GM23338 (cell line): ENCODE data around the gene MYLK3. TPM values are rescaled to one million over a fixed set of nuclear protein-coding genes. Genes with fewer than 3 reads are reported as not detected.
A peak's percentile ranks its signal among the peaks of the same experiment; 100 is the strongest.

ENCODE experiments used
- ATAC-seq: fragments of 200-7000 bp; cut with Tn5 transposase; 3 replicates; pipeline ENCODE4 v1.9.1; 2020
- DNase-seq: peaks from one replicate; pipeline ENCODE4 v3.0.0-alpha.2; 2015; ENCODE audit warnings: low spot score
- H2AFZ ChIP-seq: fragments of 200-600 bp; sonication (generic); 2 replicates; pipeline ENCODE4 v1.8.0; 2016; ENCODE audit warnings: antibody characterized with exemption, mild to moderate bottlenecking, moderate library complexity
- H3F3A ChIP-seq: fragments of 200-600 bp; sonication (generic); replicated peaks from 2 replicates; pipeline ENCODE4 v1.8.0; 2017; ENCODE audit warnings: antibody characterized with exemption, mixed run types, low read depth
- H3K27ac ChIP-seq: fragments of 200-600 bp; sonication (generic); 2 replicates; pipeline ENCODE4 v1.6.1; 2016; ENCODE audit warnings: low read depth
- H3K27me3 ChIP-seq: fragments of 200-600 bp; sonication (generic); 2 replicates; pipeline ENCODE4 v1.8.0; 2016; ENCODE audit warnings: mild to moderate bottlenecking, mixed run types, moderate library complexity; ENCODE audit not compliant: insufficient read depth
- H3K36me3 ChIP-seq: fragments of 200-600 bp; sonication (generic); 2 replicates; pipeline ENCODE4 v1.8.0; 2016; ENCODE audit warnings: mild to moderate bottlenecking; ENCODE audit not compliant: insufficient read depth
- H3K4me1 ChIP-seq: fragments of 200-600 bp; sonication (generic); 2 replicates; pipeline ENCODE4 v1.8.0; 2016; ENCODE audit warnings: mild to moderate bottlenecking, moderate library complexity; ENCODE audit not compliant: insufficient read depth
- H3K4me2 ChIP-seq: fragments of 200-600 bp; sonication (generic); 2 replicates; pipeline ENCODE4 v1.7.1; 2017; ENCODE audit warnings: mixed run types
- H3K4me3 ChIP-seq: fragments of 200-600 bp; sonication (generic); 2 replicates; pipeline ENCODE4 v1.6.1; 2016; ENCODE audit warnings: mixed run types
- H3K79me2 ChIP-seq: fragments of 200-600 bp; sonication (generic); replicated peaks from 2 replicates; pipeline ENCODE4 v1.8.0; 2017; ENCODE audit warnings: mild to moderate bottlenecking; ENCODE audit not compliant: insufficient read depth
- H3K9me2 ChIP-seq: fragments of 200-600 bp; sonication (generic); 2 replicates; pipeline ENCODE4 v1.8.0; 2017; ENCODE audit not compliant: insufficient read depth
- H4K20me1 ChIP-seq: fragments of 200-600 bp; sonication (generic); replicated peaks from 2 replicates; pipeline ENCODE4 v1.8.0; 2017; ENCODE audit warnings: mild to moderate bottlenecking; ENCODE audit not compliant: insufficient read depth
- H3K27ac Mint-ChIP-seq: 2 replicates; pipeline ENCODE4 v1.8.0; 2020; ENCODE audit warnings: inconsistent platforms, mild to moderate bottlenecking, moderate library complexity, mixed read lengths
- H3K27me3 Mint-ChIP-seq: 3 replicates; pipeline ENCODE4 v1.8.0; 2022; ENCODE audit warnings: low read depth, mild to moderate bottlenecking, moderate library complexity, mixed read lengths, inconsistent platforms; ENCODE audit not compliant: insufficient read depth, poor library complexity
- H3K36me3 Mint-ChIP-seq: 3 replicates; pipeline ENCODE4 v1.8.0; 2021; ENCODE audit warnings: low read depth, mild to moderate bottlenecking, inconsistent platforms, moderate library complexity, mixed read lengths
- H3K4me1 Mint-ChIP-seq: 3 replicates; pipeline ENCODE4 v1.8.0; 2020; ENCODE audit warnings: mild to moderate bottlenecking, inconsistent platforms, mixed read lengths
- H3K4me3 Mint-ChIP-seq: 3 replicates; pipeline ENCODE4 v1.8.0; 2021; ENCODE audit warnings: moderate library complexity, mild to moderate bottlenecking, inconsistent platforms, mixed read lengths
- H3K9me3 Mint-ChIP-seq: 3 replicates; pipeline ENCODE4 v1.8.0; 2020; ENCODE audit warnings: moderate library complexity, mild to moderate bottlenecking, inconsistent platforms, mixed read lengths
- CREB1 ChIP-seq: fragments of 250-450 bp; sonication (Bioruptor Pico); IDR thresholded peaks from 2 replicates; pipeline ENCODE4 v1.5.0; 2020; ENCODE audit warnings: low read depth, mild to moderate bottlenecking, moderate library complexity
- CTCF ChIP-seq, 2 experiments: fragments of 200-600 bp in 1 of 2; sonication (generic) in 1 of 2; conservative IDR thresholded peaks; 2 replicates each; pipeline versions ENCODE4 v1.5.1 to v1.6.1; 2016 to 2017; ENCODE audit warnings: antibody characterized with exemption in 2 of 2, low read depth in 2 of 2, mild to moderate bottlenecking in 2 of 2, moderate library complexity in 1 of 2
- ETS1 ChIP-seq: IDR thresholded peaks from 2 replicates; pipeline ENCODE4 v1.6.1; 2016; ENCODE audit warnings: antibody characterized with exemption
- EZH2 ChIP-seq: fragments of 200-600 bp; sonication (generic); IDR thresholded peaks from one replicate; pipeline ENCODE4 v1.8.0; 2017; ENCODE audit warnings: antibody characterized with exemption, mild to moderate bottlenecking, low read depth; ENCODE audit not compliant: unreplicated experiment
- EZH2phosphoT487 ChIP-seq: fragments of 200-600 bp; sonication (generic); IDR thresholded peaks from one replicate; pipeline ENCODE4 v1.8.1; 2018; ENCODE audit warnings: antibody characterized with exemption; ENCODE audit not compliant: unreplicated experiment
- JUNB ChIP-seq: IDR thresholded peaks from one replicate; pipeline ENCODE4 v1.6.1; 2016; ENCODE audit warnings: antibody characterized with exemption; ENCODE audit not compliant: unreplicated experiment
- NANOG ChIP-seq: IDR thresholded peaks from 2 replicates; pipeline ENCODE4 v1.6.1; 2016; ENCODE audit warnings: antibody characterized with exemption, borderline replicate concordance
- POLR2AphosphoS5 ChIP-seq: IDR thresholded peaks from 2 replicates; pipeline ENCODE4 v1.6.1; 2016; ENCODE audit warnings: antibody characterized with exemption, low read depth
- STAT1 ChIP-seq: IDR thresholded peaks from one replicate; pipeline ENCODE4 v1.6.1; 2016; ENCODE audit warnings: antibody characterized with exemption; ENCODE audit not compliant: unreplicated experiment
- ZNF114 ChIP-seq: fragments of 250-450 bp; sonication (Bioruptor Pico); IDR thresholded peaks from 2 replicates; pipeline ENCODE4 v1.5.0; 2020; ENCODE audit warnings: mild to moderate bottlenecking, moderate library complexity
- ZNF331 ChIP-seq: fragments of 250-450 bp; sonication (Bioruptor Pico); IDR thresholded peaks from 2 replicates; pipeline ENCODE4 v1.5.0; 2020; ENCODE audit warnings: low read depth, mild to moderate bottlenecking, moderate library complexity
- polyA plus RNA-seq: library from polyadenylated mRNA; unstranded; fragments of >200 nt; fragmentation: Nextera tagmentation; extraction: Ambion mirVana; gene quantifications from 2 replicates; pipeline ENCODE4 v1.2.1, GENCODE V29; 2016
- total RNA-seq: library from RNA; depleted of rRNA; stranded (reverse); fragments of >200 nt; shearing (Covaris generic); gene quantifications from 2 replicates; pipeline ENCODE4 v1.2.3, GENCODE V29; 2014
- TF ChIP-seq, protein P1 (sequence below): fragments of 250-450 bp; sonication (Bioruptor Pico); IDR thresholded peaks from 2 replicates; pipeline ENCODE4 v1.5.0; 2020; ENCODE audit warnings: mild to moderate bottlenecking, moderate library complexity
- TF ChIP-seq, protein P2 (sequence below): IDR thresholded peaks from one replicate; pipeline ENCODE4 v1.6.1; 2018; ENCODE audit warnings: antibody characterized with exemption; ENCODE audit not compliant: unreplicated experiment

MYLK3 gene
- total and polyA plus RNA-seq, 2 experiments from 2014 or later: 0.18 to 0.63 TPM

DNA sequence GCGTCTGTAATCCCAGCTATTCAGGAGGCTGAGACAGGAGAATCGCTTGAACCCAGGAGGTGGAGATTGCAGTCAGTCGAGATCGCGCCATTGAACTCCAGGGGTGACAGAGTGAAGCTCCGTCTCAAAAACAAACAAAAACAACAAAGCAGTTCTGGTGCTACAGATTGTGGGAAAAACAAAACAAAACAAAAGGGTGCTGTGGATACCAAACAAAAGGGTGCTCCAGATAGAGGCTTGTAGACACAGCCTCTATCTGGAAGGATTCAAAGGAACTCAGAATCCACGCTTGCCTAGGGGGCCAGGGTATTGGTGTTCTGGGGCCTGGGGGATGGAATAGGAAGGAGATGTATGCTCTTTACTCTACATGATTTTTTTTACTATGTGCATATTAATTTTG, 2.5 kb downstream of the MYLK3 start:
- Histone ChIP-seq H3K4me1 (peaks cover 8% of the 10 kb centered on the region; the same call in 1 of the 2 replicates), H3K4me3 (no peak overlapping the region), H4K20me1 (no peaks in the 10 kb centered on the region), H3K4me2 (no peak overlapping the region), H2AFZ (peak overlapping the region; percentile 50; the same call in 1 of the 2 replicates), H3K27me3 (no peaks in the 10 kb centered on the region), H3K79me2 (no peaks in the 10 kb centered on the region), H3K27ac (peak overlapping the region; percentile 42; the same call in 1 of the 2 replicates), H3K36me3 (no peaks in the 10 kb centered on the region), H3K9me2 (peaks cover 8% of the 10 kb centered on the region; the same call in 1 of the 2 replicates), H3F3A (no peaks in the 10 kb centered on the region)
- TF ChIP-seq ZNF114 (CRISPR knock-in tag) (no peak), CREB1 (CRISPR knock-in tag) (no peak), ZNF331 (no peak), EZH2 (no peak), JUNB (no peak), ETS1 (no peak), EZH2phosphoT487 (no peak), STAT1 (no peak), POLR2AphosphoS5 (no peak), CTCF (conservative IDR thresholded peaks at IDR 0.05; ENCODE audit: low read depth in 2 of 2) (no peak), NANOG (no peak)
- TF ChIP-seq, protein P1, sequence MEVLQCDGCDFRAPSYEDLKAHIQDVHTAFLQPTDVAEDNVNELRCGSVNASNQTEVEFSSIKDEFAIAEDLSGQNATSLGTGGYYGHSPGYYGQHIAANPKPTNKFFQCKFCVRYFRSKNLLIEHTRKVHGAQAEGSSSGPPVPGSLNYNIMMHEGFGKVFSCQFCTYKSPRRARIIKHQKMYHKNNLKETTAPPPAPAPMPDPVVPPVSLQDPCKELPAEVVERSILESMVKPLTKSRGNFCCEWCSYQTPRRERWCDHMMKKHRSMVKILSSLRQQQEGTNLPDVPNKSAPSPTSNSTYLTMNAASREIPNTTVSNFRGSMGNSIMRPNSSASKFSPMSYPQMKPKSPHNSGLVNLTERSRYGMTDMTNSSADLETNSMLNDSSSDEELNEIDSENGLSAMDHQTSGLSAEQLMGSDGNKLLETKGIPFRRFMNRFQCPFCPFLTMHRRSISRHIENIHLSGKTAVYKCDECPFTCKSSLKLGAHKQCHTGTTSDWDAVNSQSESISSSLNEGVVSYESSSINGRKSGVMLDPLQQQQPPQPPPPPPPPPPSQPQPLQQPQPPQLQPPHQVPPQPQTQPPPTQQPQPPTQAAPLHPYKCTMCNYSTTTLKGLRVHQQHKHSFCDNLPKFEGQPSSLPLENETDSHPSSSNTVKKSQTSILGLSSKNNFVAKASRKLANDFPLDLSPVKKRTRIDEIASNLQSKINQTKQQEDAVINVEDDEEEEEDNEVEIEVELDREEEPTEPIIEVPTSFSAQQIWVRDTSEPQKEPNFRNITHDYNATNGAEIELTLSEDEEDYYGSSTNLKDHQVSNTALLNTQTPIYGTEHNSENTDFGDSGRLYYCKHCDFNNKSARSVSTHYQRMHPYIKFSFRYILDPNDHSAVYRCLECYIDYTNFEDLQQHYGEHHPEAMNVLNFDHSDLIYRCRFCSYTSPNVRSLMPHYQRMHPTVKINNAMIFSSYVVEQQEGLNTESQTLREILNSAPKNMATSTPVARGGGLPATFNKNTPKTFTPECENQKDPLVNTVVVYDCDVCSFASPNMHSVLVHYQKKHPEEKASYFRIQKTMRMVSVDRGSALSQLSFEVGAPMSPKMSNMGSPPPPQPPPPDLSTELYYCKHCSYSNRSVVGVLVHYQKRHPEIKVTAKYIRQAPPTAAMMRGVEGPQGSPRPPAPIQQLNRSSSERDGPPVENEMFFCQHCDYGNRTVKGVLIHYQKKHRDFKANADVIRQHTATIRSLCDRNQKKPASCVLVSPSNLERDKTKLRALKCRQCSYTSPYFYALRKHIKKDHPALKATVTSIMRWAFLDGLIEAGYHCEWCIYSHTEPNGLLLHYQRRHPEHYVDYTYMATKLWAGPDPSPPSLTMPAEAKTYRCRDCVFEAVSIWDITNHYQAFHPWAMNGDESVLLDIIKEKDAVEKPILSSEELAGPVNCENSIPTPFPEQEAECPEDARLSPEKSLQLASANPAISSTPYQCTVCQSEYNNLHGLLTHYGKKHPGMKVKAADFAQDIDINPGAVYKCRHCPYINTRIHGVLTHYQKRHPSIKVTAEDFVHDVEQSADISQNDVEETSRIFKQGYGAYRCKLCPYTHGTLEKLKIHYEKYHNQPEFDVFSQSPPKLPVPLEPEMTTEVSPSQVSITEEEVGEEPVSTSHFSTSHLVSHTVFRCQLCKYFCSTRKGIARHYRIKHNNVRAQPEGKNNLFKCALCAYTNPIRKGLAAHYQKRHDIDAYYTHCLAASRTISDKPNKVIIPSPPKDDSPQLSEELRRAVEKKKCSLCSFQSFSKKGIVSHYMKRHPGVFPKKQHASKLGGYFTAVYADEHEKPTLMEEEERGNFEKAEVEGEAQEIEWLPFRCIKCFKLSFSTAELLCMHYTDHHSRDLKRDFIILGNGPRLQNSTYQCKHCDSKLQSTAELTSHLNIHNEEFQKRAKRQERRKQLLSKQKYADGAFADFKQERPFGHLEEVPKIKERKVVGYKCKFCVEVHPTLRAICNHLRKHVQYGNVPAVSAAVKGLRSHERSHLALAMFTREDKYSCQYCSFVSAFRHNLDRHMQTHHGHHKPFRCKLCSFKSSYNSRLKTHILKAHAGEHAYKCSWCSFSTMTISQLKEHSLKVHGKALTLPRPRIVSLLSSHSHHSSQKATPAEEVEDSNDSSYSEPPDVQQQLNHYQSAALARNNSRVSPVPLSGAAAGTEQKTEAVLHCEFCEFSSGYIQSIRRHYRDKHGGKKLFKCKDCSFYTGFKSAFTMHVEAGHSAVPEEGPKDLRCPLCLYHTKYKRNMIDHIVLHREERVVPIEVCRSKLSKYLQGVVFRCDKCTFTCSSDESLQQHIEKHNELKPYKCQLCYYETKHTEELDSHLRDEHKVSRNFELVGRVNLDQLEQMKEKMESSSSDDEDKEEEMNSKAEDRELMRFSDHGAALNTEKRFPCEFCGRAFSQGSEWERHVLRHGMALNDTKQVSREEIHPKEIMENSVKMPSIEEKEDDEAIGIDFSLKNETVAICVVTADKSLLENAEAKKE (CRISPR knock-in tag): no peak
- TF ChIP-seq, protein P2, sequence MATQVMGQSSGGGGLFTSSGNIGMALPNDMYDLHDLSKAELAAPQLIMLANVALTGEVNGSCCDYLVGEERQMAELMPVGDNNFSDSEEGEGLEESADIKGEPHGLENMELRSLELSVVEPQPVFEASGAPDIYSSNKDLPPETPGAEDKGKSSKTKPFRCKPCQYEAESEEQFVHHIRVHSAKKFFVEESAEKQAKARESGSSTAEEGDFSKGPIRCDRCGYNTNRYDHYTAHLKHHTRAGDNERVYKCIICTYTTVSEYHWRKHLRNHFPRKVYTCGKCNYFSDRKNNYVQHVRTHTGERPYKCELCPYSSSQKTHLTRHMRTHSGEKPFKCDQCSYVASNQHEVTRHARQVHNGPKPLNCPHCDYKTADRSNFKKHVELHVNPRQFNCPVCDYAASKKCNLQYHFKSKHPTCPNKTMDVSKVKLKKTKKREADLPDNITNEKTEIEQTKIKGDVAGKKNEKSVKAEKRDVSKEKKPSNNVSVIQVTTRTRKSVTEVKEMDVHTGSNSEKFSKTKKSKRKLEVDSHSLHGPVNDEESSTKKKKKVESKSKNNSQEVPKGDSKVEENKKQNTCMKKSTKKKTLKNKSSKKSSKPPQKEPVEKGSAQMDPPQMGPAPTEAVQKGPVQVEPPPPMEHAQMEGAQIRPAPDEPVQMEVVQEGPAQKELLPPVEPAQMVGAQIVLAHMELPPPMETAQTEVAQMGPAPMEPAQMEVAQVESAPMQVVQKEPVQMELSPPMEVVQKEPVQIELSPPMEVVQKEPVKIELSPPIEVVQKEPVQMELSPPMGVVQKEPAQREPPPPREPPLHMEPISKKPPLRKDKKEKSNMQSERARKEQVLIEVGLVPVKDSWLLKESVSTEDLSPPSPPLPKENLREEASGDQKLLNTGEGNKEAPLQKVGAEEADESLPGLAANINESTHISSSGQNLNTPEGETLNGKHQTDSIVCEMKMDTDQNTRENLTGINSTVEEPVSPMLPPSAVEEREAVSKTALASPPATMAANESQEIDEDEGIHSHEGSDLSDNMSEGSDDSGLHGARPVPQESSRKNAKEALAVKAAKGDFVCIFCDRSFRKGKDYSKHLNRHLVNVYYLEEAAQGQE: no peak
- DNase-seq: peak; percentile 10
- peaks cover 30% of the 10 kb centered on the region for H3K4me1 Mint-ChIP-seq
- no peaks in the 10 kb centered on the region; the same call in 2 of the 3 replicates for H3K9me3 Mint-ChIP-seq
- H3K4me3 Mint-ChIP-seq: no peak overlapping the region
- H3K27ac Mint-ChIP-seq: no peak overlapping the region
- peaks cover 4% of the 10 kb centered on the region for H3K27me3 Mint-ChIP-seq
- no peak for ATAC-seq
- no peaks in the 10 kb centered on the region; the same call in 2 of the 3 replicates for H3K36me3 Mint-ChIP-seq
